GM21528 (cell line): ENCODE measurements around the gene PKLR.
"Not testable (repeated sequence)": the region's sequence is repeated elsewhere in the genome, so short reads cannot be mapped to it uniquely, and the experiment has no call there.

Experiments
- ATAC-seq: cut with Tn5 transposase; IDR thresholded peaks from one replicate; pipeline ENCODE4 v1.9.1; 2021; ENCODE audit warnings: mild to moderate bottlenecking, moderate library complexity; ENCODE audit not compliant: unreplicated experiment, low FRiP score

PKLR gene

GRCh38 chr1:155260276-155260675, 41.0 kb downstream of the PKLR start:
- no peak for ATAC-seq

GRCh38 chr1:155256058-155256852, 45.0 kb downstream of the PKLR start:
- ATAC-seq: no peak

- no peak for ATAC-seq
These were observed 45.8 kb downstream of the PKLR start, which contains the start of gene ENTREP3 for GRCh38 chr1:155255243-155256007. Gene ENTREP3 (minus strand): TSS chr1:155255483. CDS start chr1:155254877, 606 bp downstream.

- no peak for ATAC-seq
These were observed 46.5 kb downstream of the PKLR start for GRCh38 chr1:155254714-155255242.

- ATAC-seq: no peak
These were observed 47.0 kb downstream of the PKLR start for GRCh38 chr1:155254228-155254713.

- no peak for ATAC-seq
These were observed 47.4 kb downstream of the PKLR start for GRCh38 chr1:155253797-155254196.

- ATAC-seq: no peak
These were observed 48.0 kb downstream of the PKLR start for GRCh38 chr1:155253208-155253607.

- no peak for ATAC-seq
These were observed 49.7 kb downstream of the PKLR start for GRCh38 chr1:155251566-155251965.

GRCh38 chr1:155250633-155251449, 50.4 kb downstream of the PKLR start:
- peak; percentile 80 for ATAC-seq

- ATAC-seq: peak; percentile 4
These were observed 51.0 kb downstream of the PKLR start for GRCh38 chr1:155250246-155250632.

- ATAC-seq: no peak
These were observed 53.3 kb downstream of the PKLR start for GRCh38 chr1:155247667-155248553.

- not testable (repeated sequence) for ATAC-seq
These were observed 54.4 kb downstream of the PKLR start for GRCh38 chr1:155246796-155247195.

GRCh38 chr1:155245163-155245524, 56.1 kb downstream of the PKLR start:
- ATAC-seq: no peak

- ATAC-seq: peak; percentile 80
These were observed 56.7 kb downstream of the PKLR start for GRCh38 chr1:155244368-155245162.

- ATAC-seq: no peak
These were observed 58.4 kb downstream of the PKLR start for GRCh38 chr1:155242805-155243358.

GRCh38 chr1:155241841-155242264, 59.4 kb downstream of the PKLR start:
- no peak for ATAC-seq

- ATAC-seq: no peak
These were observed 60.1 kb downstream of the PKLR start for GRCh38 chr1:155241069-155241679.
